CD4-positive, alpha-beta memory T cell (primary cell): ENCODE measurements around the gene CTSZ. TPM values are rescaled to one million over a fixed set of nuclear protein-coding genes. Genes with fewer than 3 reads are reported as not detected.

ENCODE experiments used
- CTCF ChIA-PET: fragments of 350-600 bp; sonication (Branson Sonifier 250); formaldehyde crosslinking; loops from one replicate; lab custom pipeline; 2021; ENCODE audit warnings: inconsistent platforms; ENCODE audit not compliant: partially characterized antibody; lab: Charles Lee
- POLR2A ChIA-PET: fragments of 350-600 bp; sonication (Branson Sonifier 250); formaldehyde crosslinking; loops from one replicate; lab custom pipeline; 2021; ENCODE audit not compliant: partially characterized antibody; lab: Charles Lee
- DNase-seq, 5 donors: peaks; one replicate each; pipeline versions ENCODE4 v3.0.0 to v3.0.0-alpha.2; 2020 to 2022; ENCODE audit warnings: mixed read lengths in 1 of 5
- H3K27ac ChIP-seq: one replicate; pipeline ENCODE4 v1.7.0; 2013; ENCODE audit warnings: low read depth, low read length
- H3K27me3 ChIP-seq: 2 replicates; pipeline ENCODE4 v1.7.0; 2013; ENCODE audit warnings: mild to moderate bottlenecking, low read length, moderate library complexity; ENCODE audit not compliant: insufficient read depth
- H3K36me3 ChIP-seq: 2 replicates; pipeline ENCODE4 v1.7.0; 2013; ENCODE audit warnings: mild to moderate bottlenecking, low read length, moderate library complexity; ENCODE audit not compliant: insufficient read depth
- H3K4me1 ChIP-seq: 2 replicates; pipeline ENCODE4 v1.7.0; 2013; ENCODE audit warnings: mild to moderate bottlenecking, low read length, moderate library complexity; ENCODE audit not compliant: insufficient read depth
- H3K4me3 ChIP-seq, 2 donors: one replicate each; pipeline ENCODE4 v1.7.0; 2013; ENCODE audit warnings: low read length in 2 of 2, mild to moderate bottlenecking in 1 of 2
- H3K9me3 ChIP-seq, 2 donors: one replicate each; pipeline ENCODE4 v1.7.0; 2013; ENCODE audit warnings: low read length in 2 of 2, control low read depth in 1 of 2; ENCODE audit not compliant: control insufficient read depth in 1 of 2
- H3K27ac Mint-ChIP-seq, 7 donors: one replicate each; pipeline ENCODE4 v1.8.0; 2020 to 2021; ENCODE audit warnings: mixed read lengths in 7 of 7, mild to moderate bottlenecking in 6 of 7, inconsistent platforms in 3 of 7, moderate library complexity in 3 of 7
- H3K27me3 Mint-ChIP-seq, 2 donors: one replicate each; pipeline ENCODE4 v1.8.0; 2020 to 2021; ENCODE audit warnings: mixed read lengths in 2 of 2
- H3K36me3 Mint-ChIP-seq, 2 donors: one replicate each; pipeline ENCODE4 v1.8.0; 2020 to 2021; ENCODE audit warnings: mixed read lengths in 2 of 2, inconsistent platforms in 1 of 2, mild to moderate bottlenecking in 1 of 2
- H3K4me1 Mint-ChIP-seq, 4 donors: one replicate each; pipeline ENCODE4 v1.8.0; 2020 to 2021; ENCODE audit warnings: mixed read lengths in 4 of 4, mild to moderate bottlenecking in 1 of 4
- H3K4me3 Mint-ChIP-seq, 8 donors: one replicate each; pipeline ENCODE4 v1.8.0; 2020 to 2021; ENCODE audit warnings: mixed read lengths in 8 of 8, mild to moderate bottlenecking in 7 of 8, moderate library complexity in 6 of 8, inconsistent platforms in 3 of 8
- H3K9me3 Mint-ChIP-seq, 8 donors: one replicate each; pipeline ENCODE4 v1.8.0; 2020 to 2021; ENCODE audit warnings: mixed read lengths in 8 of 8, mild to moderate bottlenecking in 5 of 8, inconsistent platforms in 3 of 8, moderate library complexity in 1 of 8
- intact Hi-C: fragments of 100-400 bp; cut with micrococcal nuclease; formaldehyde crosslinking; loops from one replicate; pipeline ENCODE4 v1.15.1; 2023
- polyA plus RNA-seq, 2 donors: library from polyadenylated mRNA; unstranded; fragments of 300-500 nt; fragmentation: Illumina TruSeq; gene quantifications; one replicate each; pipeline ENCODE4 v1.2.3, GENCODE V29; 2021
- total RNA-seq, 2 experiments: library from RNA; stranded (reverse); gene quantifications; one replicate each; pipeline ENCODE4 v1.2.3, GENCODE V29; 2021

CTSZ gene
- total and polyA plus RNA-seq, 4 experiments from 2014 or later: 0.76 to 37.3 (median 19.1) TPM

- H3K4me1 Mint-ChIP-seq: peaks cover 22 to 44% (median 29%) of the 10 kb centered on the region in 4 donors
- intact Hi-C loops: no loop called here
- ChIA-PET POLR2A (interaction anchor here (1.7 to 1.8 kb wide), 2 partner anchors 19 to 22 kb away, joined by 3 to 6 read pairs; partner anchors contain the start of gene ATP5F1E), CTCF (no interaction called here)
- no peak overlapping the region for H3K4me3 Mint-ChIP-seq
- no peaks in the 10 kb centered on the region for H3K36me3 Mint-ChIP-seq
- Histone ChIP-seq H3K27ac (no peak overlapping the region), H3K4me1 (peaks cover 40% of the 10 kb centered on the region), H3K36me3 (no peaks in the 10 kb centered on the region), H3K27me3 (no peaks in the 10 kb centered on the region), H3K4me3 (no peak overlapping the region), H3K9me3 (no peaks in the 10 kb centered on the region)
- no peaks in the 10 kb centered on the region for H3K27me3 Mint-ChIP-seq
- DNase-seq: no peak
- H3K27ac Mint-ChIP-seq: peak overlapping the region in 1 of 7 donors; percentile 11
- no peaks in the 10 kb centered on the region for H3K9me3 Mint-ChIP-seq
These were observed 3.4 kb upstream of the CTSZ start for GRCh38 chr20:59010321-59010994.

GRCh38 chr20:59008715-59009336, 1.8 kb upstream of the CTSZ start:
- Mint-ChIP-seq H3K9me3 (no peaks in the 10 kb centered on the region), H3K4me1 (peaks cover 30 to 52% (median 36%) of the 10 kb centered on the region in 4 donors), H3K27me3 (no peaks in the 10 kb centered on the region), H3K36me3 (no peaks in the 10 kb centered on the region), H3K27ac (no peak overlapping the region), H3K4me3 (peak overlapping the region in 1 of 8 donors; percentile 20)
- no peaks in the 10 kb centered on the region for H3K27me3 ChIP-seq
- H3K9me3 ChIP-seq: no peaks in the 10 kb centered on the region
- DNase-seq: no peak
- CTCF ChIA-PET: interaction anchor here (1.0 kb wide), 1 partner anchor 24 kb away, joined by 3 read pairs; the partner anchor contains the start of gene ATP5F1E
- no peak overlapping the region for H3K4me3 ChIP-seq
- H3K27ac ChIP-seq: no peak overlapping the region
- no peaks in the 10 kb centered on the region for H3K36me3 ChIP-seq
- POLR2A ChIA-PET: interaction anchor here (1.4 to 1.8 kb wide), 2 partner anchors 23 to 34 kb away, joined by 4 to 8 read pairs; partner anchors contain the start of genes ATP5F1E and PRELID3B
- peaks cover 43% of the 10 kb centered on the region for H3K4me1 ChIP-seq
- intact Hi-C loops: no loop called here

- H3K27ac ChIP-seq: no peak overlapping the region
- H3K4me3 ChIP-seq: peak overlapping the region in 1 of 2 donors; percentile 52
- Mint-ChIP-seq H3K4me3 (peak overlapping the region; percentile 70 to 86 (median 73)), H3K27ac (peak overlapping the region in 2 of 7 donors; percentile 68 to 70), H3K27me3 (no peaks in the 10 kb centered on the region), H3K36me3 (peaks cover 0 to under 1% of the 10 kb centered on the region in 2 donors), H3K4me1 (peaks cover 28 to 53% (median 33%) of the 10 kb centered on the region in 4 donors), H3K9me3 (no peaks in the 10 kb centered on the region)
- H3K27me3 ChIP-seq: no peaks in the 10 kb centered on the region
- peaks cover 37% of the 10 kb centered on the region for H3K4me1 ChIP-seq
- ChIA-PET CTCF (no interaction called here), POLR2A (interaction anchor here (1.4 to 1.8 kb wide), 2 partner anchors 24 to 35 kb away, joined by 4 to 8 read pairs; partner anchors contain the start of genes ATP5F1E and PRELID3B)
- no peaks in the 10 kb centered on the region for H3K36me3 ChIP-seq
- intact Hi-C loops: loop anchor here (2.0 kb wide), 1 partner anchor 27 kb away; the partner anchor contains the start of gene NELFCD
- DNase-seq: no peak
- H3K9me3 ChIP-seq: no peaks in the 10 kb centered on the region
These were observed 834 bp upstream of the CTSZ start for GRCh38 chr20:59007665-59008511.

GRCh38 chr20:59006167-59006863, 739 bp downstream of the CTSZ start:
- ChIA-PET POLR2A (interaction anchor here (1.2 to 3.3 kb wide), 4 partner anchors 17 to 37 kb away, joined by 3 to 23 read pairs (median 5); partner anchors contain the start of gene ATP5F1E), CTCF (interaction anchor here (0.8 kb wide), 1 partner anchor 25 kb away, joined by 3 read pairs; the partner anchor contains the start of gene ATP5F1E)
- no peaks in the 10 kb centered on the region for H3K9me3 Mint-ChIP-seq
- H3K27me3 Mint-ChIP-seq: no peaks in the 10 kb centered on the region
- H3K4me1 ChIP-seq: peaks cover 37% of the 10 kb centered on the region
- H3K4me3 ChIP-seq: peak overlapping the region; percentile 3 to 52
- no peaks in the 10 kb centered on the region for H3K27me3 ChIP-seq
- H3K27ac Mint-ChIP-seq: peak overlapping the region in 5 of 7 donors; percentile 29 to 89 (median 63)
- H3K4me3 Mint-ChIP-seq: peak overlapping the region; percentile 72 to 83 (median 77)
- H3K36me3 Mint-ChIP-seq: peaks cover 0 to 8% of the 10 kb centered on the region in 2 donors
- H3K27ac ChIP-seq: peak overlapping the region; percentile 62
- DNase-seq: no peak
- peaks cover 24 to 48% (median 35%) of the 10 kb centered on the region in 4 donors for H3K4me1 Mint-ChIP-seq
- intact Hi-C loops: loop anchor here (2.0 kb wide), 1 partner anchor 26 kb away; the partner anchor contains the start of gene NELFCD
- no peaks in the 10 kb centered on the region for H3K9me3 ChIP-seq
- H3K36me3 ChIP-seq: peaks cover 3% of the 10 kb centered on the region

GRCh38 chr20:59005523-59006166, 1.4 kb downstream of the CTSZ start:
- CTCF ChIA-PET: interaction anchor here (0.8 kb wide), 1 partner anchor 26 kb away, joined by 3 read pairs; the partner anchor contains the start of gene ATP5F1E
- Histone ChIP-seq H3K36me3 (peaks cover 5% of the 10 kb centered on the region), H3K9me3 (no peaks in the 10 kb centered on the region), H3K27ac (peak overlapping the region; percentile 46), H3K27me3 (no peaks in the 10 kb centered on the region), H3K4me3 (peak overlapping the region; percentile 11 to 36), H3K4me1 (peaks cover 37% of the 10 kb centered on the region)
- POLR2A ChIA-PET: interaction anchor here (0.8 to 3.3 kb wide), 6 partner anchors 16 to 116 kb away, joined by 3 to 23 read pairs (median 4); partner anchors contain the start of gene ATP5F1E
- no peak for DNase-seq
- H3K27ac Mint-ChIP-seq: peak overlapping the region in 6 of 7 donors; percentile 82 to 94 (median 90)
- H3K36me3 Mint-ChIP-seq: peaks cover 0 to 8% of the 10 kb centered on the region in 2 donors
- H3K4me3 Mint-ChIP-seq: peak overlapping the region; percentile 72 to 87 (median 79)
- no peaks in the 10 kb centered on the region for H3K27me3 Mint-ChIP-seq
- intact Hi-C loops: loop anchor here (2.0 kb wide), 1 partner anchor 25 kb away; the partner anchor contains the start of gene NELFCD
- peaks cover 22 to 45% (median 34%) of the 10 kb centered on the region in 4 donors for H3K4me1 Mint-ChIP-seq
- no peaks in the 10 kb centered on the region for H3K9me3 Mint-ChIP-seq
